Right ventricle myocardium inferior (tissue), 1 donor: ENCODE results near the gene TMEM175. TPM values are rescaled to one million over a fixed set of nuclear protein-coding genes. Genes with fewer than 3 reads are reported as not detected.

Experiments used
- ATAC-seq: fragments of 200-7000 bp; cut with Tn5 transposase; one replicate; pipeline ENCODE4 v1.9.1; 2020; ENCODE audit warnings: mild to moderate bottlenecking, moderate library complexity
- DNase-seq: peaks from one replicate; pipeline ENCODE4 v3.0.0; 2021; ENCODE audit errors: missing footprints
- intact Hi-C: fragments of 100-400 bp; cut with DNase I; formaldehyde crosslinking; loops from one replicate; pipeline ENCODE4 v1.11.0; 2022
- total RNA-seq: library from RNA; stranded (reverse); fragmentation: NEBNext Ultra II Directional; extraction: Animal tissue kit (Norgen Biotek cat#: 25700); gene quantifications from one replicate; pipeline ENCODE4 v1.2.1, GENCODE V29; 2021
- donor health status: DM: no; HTN: yes; CAD: no; lungs with severe emphysema.

TMEM175 gene
- total RNA-seq, 1 donor from 2014 or later, result 17.4 TPM

DNA sequence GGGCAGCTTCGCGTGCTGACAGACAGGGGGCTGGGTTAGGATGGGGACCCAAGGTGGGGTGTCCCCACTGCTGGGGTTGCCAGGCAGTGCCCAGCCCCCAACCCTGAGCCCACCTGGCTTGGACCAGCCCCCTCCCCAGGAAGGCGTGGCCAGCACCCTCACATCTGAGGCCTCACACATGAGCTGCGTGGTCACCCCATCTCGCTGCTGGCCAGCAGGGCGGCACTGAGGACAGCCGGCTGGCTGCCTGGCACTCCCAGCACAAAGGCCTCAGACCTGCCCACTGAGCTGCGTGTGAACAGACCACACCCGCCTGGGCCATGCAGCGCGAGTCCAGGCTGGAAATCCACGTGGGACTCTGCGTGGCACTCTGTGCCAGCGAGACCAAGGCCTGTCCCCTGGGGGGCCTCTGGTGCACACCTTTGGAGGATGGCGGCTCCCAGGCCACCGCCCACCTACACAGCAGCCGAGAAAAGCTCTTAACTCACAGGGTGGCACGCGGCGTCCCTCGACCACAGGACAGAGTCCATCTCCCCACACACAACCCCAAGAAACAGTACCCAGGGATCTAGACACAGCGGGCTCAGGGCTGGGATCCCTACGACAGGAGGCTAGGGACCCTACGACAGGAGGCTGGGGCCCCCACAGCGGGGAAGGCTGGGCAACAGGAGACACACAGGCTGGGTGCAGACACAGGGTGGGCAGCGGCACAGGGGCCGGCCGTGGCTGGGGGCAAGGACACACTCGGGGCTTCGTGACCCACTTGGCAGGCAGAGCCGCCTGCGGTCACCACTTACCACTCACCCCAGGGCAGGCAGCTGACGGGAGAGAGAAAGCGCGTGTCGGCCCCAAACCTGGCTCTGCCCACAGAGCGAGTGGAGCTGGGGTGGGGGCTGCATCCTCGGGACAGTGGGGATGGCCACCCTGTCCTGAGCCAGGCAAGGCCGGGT lies 31.3 kb downstream of the TMEM175 start:
- no peak for DNase-seq
- intact Hi-C loops, result no loop called here
- no peak for ATAC-seq

DNA sequence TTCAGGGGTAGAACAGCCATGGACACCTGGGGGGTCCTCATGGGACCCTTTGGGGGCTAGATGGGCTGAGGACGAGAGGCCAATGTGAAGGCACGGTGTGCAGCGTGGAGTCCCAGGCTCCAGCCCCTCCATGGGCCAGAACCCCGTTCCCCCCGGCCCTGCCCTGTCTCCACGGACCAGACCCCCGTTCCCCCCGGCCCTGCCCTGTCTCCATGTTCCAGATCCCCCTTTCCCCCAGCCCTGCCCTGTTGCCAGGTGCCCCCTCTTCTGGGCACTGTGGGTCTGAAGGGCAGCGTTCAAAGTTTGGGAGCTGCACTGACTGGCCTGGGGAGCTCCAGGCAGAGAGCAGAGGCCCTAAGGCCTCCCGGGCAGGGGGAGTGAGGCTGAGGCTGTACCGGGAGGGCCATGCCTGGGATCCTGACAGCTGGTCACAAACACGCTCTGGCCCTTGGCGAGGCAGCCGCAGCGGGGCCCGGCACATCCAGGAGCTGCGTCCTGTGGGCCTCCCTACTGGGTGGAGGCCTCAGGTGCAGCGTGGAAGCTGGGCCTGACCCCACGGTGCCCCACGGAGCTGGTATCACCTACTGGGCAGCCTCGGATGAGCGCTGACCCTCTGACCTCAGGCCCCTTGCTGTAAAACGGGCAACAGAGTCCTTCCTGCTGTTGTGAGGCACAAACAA lies 32.2 kb downstream of the TMEM175 start:
- DNase-seq (no peak), ATAC-seq (no peak)
- intact Hi-C loops, result no loop called here

DNA sequence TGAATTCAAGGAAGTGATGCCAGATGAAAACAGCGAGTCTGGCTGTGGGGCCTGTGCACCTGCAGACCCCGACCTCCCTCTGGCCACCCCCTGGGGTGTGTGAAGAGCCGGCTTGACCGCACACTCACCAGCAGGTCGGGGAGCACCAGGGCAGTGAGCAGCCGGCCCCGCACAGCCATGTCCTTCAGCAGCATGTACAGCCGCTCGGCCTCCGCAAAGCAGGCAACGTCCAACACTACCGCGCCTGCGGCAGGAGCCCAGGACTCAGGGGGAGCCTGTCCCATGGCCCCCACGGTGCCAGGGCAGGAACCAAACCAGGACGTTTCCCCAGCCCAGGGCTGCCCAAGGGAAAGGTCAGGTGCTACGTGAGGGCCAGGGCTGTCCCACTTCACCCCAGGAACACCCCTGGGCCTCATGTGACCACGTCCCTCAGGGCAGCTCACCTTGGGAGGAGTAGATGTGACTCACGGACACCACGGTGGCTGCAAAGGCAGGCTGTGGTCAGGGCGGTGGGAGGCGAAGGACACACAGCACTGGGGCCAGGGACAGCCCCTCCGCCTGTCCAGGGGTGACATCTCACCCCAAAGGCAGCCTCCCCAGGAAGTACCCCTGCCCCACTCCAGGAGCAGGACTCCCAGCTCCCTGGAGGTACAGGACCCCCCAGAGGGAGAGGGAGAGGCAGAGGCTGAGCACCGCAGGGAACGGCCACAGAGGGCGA lies 32.9 kb downstream of the TMEM175 start:
- DNase-seq (no peak), ATAC-seq (no peak)
- intact Hi-C loops, result no loop called here

DNA sequence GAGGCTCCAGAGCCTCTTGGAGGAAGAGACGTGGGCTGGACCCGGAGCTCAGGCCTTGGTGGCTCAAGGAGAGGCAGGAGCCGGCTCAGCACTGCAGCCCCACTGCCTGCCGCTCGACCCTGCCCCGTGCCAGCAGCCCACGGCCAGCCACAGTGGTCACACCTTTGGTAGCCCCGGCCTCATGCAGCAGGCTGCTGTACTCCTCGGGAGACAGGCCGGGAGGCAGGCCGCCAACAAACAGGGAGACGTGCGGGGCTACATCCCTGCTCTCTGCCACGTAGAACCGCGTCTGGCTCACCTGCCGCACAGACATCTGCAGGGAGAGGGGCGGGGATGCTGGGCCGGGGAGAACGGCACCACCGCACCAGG lies 33.5 kb downstream of the TMEM175 start:
- intact Hi-C loops, result no loop called here
- ATAC-seq, result no peak

DNA sequence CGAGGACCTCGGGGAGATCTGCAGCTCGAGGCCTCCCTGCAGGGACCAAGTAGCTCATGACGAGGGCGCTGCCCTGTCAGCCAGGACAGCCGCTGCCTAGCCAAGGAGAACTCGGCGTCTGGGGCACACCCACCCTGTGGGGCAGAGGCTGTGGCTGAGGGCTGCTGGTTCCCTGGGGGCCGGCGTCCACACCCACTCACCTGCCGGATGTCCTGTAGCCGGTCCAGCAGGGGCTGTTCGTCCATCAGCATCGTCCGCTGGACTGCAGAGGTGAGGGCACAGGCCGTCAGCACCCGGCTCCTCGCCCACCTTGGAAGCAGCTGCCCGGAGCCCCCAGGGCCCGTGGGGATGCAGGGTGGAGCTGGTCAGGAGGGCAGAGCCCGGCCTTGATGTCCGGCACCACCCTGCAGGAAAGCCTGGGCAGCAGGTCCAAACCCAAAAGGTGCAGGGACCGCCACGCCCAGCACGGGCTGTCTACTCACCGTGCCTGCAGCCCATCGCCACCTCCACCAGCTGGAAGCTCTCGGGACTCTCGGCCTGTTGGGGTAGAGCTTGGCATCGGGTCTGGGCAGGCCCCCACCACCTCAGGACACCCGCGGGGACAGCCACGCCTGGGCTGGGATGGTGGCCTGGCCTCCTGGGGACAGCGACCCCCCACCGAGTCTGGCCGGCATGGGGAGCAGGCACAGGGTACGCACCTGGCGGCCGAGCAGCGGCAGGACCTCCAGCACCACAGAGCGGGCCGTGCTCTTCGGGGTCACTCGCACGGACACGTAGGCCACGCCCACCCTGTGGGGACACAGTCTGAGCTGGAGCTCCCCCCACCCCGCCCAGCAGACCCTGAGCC lies 34.2 kb downstream of the TMEM175 start:
- intact Hi-C loops, result no loop called here
- peak; percentile 44 for DNase-seq

More for the DNA sequence above, 33.5 kb downstream of the TMEM175 start:
- DNase-seq, result no peak

DNA sequence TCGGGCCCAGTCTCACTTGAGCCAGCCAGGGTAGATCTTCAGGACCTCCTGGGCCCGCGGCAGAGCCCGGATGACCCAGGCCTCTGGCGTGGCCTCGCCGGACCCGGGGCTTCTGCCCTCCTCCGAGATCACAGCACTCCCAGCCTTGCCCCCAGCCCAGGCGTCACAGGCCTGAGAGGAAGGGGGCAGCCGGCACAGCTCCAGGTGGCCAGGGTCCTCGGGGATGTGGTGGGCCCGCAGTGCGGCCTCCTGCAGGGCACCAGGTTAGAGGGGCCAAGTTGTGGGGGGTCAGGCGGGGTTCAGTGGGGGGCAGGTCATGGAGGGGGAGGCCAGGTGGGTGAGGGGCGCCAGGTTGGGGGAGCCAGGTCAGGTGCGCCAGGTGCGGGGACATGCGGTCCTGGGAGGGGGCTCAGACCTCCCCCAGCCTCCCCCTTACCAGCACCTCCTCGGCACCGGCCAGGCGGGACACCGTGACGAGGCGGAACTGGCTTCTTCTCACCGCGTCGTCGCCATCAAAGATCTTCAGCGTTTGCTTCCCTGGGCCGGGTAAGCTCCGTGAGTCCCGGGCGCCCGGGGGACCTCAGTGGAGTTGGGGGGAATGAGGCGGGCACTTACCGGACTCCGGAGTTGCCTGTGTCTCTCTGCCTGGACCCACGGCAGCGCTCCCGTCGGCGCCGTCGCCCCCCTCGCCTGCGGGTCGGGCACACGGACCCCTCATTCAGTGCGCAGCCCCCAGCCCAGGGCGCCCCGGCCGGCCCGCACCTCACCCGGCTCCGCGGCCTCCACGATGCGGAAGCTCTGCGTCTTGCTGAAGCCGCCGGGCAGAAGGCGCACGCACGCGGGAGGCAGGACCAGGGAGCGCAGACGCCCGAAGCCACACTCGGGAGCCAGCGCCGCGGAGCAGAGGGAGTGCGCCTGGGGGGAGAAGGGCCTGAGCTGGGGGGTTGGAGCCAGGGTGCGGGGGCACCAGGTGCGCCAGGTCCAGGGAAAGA lies 35.1 kb downstream of the TMEM175 start:
- ATAC-seq, result no peak
- intact Hi-C loops, result no loop called here
- peak; percentile 55 for DNase-seq

More for the DNA sequence above, 34.2 kb downstream of the TMEM175 start:
- ATAC-seq, result no peak

DNA sequence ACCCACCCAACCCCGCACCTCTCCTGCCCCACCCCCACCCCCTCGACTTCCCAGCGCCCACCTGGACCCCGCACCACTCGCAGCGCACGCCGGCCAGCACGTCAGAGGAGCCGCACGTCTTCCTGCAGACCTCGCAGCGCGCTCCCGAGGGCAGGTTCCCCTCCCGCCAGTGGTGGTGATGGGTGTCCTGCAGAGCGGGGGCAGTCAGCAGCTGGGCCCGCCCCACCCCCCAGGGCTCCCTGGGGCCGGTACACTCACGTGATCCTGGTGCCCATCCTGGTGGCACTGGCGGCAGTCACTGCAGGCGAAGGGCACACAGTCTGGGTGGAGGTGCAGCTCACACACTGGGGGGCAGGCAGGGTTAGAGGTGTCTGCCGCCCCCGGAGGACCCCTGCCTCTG lies 36.0 kb downstream of the TMEM175 start:
- ATAC-seq, result no peak
- intact Hi-C loops, result no loop called here
- DNase-seq, result peak; percentile 56

DNA sequence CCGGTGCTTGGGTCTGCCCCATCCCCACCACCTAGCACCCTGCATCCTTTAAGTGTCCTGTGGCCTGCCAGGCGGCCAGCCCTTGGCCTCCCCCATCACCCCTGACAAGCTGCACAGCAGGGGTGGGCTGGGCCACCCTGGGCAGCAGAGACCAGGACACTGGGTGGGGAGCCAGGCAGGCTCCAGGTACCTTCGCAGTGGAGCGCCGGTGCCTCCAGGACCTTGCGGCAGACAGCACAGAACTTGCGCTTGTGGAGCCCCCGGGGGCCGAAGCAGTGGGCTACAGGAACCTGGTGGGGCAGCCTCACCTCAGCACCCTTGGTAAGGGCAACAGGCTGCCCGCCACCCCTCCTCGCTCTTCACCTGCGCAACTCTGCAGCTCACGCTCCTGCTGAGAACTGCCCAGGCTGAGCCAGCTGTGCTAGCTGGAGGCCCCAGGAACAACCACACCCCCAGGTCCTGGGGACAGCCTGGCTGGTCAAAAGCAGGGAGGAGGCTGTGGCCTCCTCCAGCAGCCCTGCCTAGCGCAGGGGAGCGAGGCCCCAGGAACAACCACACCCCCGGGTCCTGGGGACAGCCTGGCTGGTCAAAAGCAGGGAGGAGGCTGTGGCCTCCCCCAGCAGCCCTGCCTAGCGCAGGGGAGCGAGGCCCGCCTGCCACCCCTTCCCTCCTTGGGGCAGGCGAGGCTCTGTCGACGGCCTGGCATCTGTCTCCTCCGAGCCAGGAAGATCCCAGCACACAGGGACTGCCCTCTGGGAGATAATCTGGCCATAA lies 36.5 kb downstream of the TMEM175 start:
- intact Hi-C loops, result no loop called here
- DNase-seq, result peak; percentile 52
- ATAC-seq, result no peak

DNA sequence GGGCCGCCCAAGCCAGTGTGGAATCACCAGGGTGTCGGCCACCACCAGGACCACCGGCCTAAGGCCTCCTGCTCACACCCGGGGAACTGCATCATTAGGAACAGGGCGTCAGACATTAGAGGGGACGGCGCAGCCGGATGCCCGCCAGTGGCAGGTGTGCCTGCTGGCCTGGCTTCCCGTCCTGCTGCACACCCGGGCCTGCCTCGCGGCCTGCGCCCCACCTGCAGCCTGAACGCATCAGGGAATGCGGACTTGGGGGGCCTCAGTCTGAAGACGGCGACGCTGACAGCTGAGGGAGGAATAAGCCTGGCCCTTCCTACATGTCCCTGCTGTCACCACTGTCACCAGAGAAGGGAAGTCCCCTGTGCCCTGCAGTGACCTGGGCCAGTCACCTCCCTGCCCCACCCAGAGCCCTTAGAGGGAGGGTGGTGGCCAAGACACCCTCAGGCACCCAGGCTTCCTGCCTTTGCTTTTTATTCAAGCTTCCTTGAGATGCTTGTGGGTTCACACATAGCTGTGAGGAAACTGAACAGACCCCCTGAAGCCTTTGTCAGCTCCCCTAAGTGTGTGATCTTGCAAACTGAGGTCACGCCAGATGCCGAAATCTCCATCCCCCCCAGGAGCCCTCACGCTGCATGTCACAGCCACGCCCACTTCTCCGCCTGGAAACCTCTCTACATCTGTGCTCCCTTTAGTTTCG lies 37.9 kb downstream of the TMEM175 start:
- DNase-seq (peak; percentile 59), ATAC-seq (no peak)
- intact Hi-C loops, result no loop called here

DNA sequence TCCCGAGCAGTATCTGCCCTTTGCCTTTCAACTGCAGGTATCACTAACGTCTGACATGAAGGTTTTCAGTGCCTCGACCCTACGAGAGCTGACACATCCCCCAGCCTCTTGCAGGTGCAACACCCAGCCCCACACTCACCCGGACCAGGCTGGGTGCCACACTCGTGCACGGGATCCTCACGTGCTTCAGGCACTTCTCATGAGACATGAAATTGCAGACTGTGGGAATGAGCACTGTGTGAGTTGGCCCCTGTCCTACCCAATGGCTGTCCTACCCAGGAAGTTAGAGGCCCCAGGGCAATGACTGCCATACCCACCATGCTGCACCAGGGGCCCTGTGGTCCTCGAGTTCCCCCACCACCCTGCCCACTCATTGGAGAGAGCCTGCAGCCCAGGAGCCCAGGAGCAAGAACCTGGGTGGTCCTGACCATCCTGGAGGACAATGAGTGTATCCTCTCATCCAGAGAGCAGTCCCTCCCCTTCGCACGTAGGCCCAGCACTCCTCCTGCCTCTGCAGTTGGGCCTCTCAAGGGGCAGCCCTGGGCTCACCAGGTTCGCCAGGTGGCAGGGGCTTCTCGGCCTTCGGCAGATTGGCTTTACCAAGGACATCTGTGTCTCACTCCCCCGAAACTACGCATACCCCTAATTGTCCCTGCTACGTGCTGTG lies 38.7 kb downstream of the TMEM175 start:
- ATAC-seq (no peak), DNase-seq (peak; percentile 2)
- intact Hi-C loops, result no loop called here

DNA sequence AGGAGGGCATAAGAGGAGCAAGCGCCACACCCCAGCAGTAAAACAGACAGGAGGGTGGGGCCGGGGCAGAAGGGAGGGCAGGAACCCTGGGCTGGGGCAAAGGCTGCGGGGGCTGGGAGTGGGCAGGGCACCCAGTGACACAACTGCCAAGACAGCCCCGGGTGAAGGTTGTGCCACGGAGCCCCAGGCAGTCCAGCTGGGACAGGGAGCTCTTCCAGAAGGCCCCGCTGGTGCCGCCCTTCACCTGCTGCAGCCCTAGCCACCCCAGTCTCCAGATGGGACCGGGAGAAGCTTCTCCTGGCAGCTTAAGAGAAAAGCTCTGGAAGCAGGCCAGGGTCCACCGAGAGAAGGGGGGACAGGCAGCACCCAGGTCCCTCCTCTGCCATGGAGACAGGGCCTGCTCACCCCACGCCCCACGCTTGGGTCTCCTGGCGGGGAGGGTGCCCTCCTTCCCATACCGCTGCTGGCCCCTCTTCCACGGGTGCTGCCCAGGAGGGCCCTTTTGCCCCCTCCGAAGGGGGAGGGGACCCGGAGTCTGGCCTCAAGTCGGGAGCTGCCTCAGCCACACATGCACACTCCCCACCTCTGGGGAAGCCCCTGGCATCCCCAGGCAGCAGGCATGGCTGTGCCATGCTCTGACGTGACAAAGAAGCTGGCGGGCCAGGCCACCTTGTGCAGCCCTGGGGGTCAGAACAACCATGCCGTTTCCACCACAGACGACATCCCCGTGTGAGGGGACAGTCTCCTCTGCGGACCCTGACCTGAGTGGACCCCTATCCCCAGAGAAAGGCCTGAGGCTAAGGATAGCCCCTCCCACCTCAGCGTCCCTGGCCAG lies 39.6 kb downstream of the TMEM175 start:
- ATAC-seq, result no peak
- peak; percentile 63 for DNase-seq
- intact Hi-C loops, result no loop called here

DNA sequence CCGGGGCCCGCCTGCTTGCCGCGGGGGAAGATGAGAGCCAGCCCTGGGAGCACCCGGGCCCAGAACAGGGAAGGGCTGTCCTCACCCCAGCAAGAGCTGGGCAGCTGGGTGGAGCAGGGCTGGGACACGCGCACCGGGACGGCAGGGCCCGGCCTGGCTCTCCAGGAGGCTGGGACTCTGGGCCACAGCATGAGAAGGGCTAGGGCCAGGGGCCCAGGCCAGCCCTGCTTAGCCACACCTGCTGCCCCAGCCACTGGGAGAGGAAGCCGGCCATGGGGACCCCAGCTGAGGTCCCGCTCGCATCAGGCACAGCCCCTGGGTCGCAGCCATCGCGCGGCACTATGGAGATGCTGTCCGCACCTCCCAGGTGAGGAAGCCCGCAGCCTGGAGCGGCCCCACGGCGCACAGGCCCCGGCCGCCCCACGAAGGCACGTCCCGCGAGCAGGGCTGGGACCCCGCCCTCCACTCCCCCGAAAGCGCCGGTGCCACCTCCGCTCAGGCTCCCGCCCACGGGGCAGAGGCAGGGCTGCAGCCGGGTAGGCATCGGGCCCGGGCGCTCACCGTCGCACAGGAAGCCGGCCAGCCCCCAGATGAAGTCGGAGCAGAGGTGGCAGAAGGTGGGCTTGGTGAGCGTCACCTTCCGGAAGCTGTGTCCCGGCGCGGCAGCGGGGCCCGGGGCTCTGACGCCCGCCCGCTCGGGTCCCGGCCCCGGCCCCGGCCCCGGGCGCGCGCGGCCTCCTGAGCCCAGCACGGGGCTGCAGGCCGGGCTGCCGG lies 40.6 kb downstream of the TMEM175 start:
- intact Hi-C loops, result no loop called here
- DNase-seq (peak; percentile 69), ATAC-seq (no peak)

DNA sequence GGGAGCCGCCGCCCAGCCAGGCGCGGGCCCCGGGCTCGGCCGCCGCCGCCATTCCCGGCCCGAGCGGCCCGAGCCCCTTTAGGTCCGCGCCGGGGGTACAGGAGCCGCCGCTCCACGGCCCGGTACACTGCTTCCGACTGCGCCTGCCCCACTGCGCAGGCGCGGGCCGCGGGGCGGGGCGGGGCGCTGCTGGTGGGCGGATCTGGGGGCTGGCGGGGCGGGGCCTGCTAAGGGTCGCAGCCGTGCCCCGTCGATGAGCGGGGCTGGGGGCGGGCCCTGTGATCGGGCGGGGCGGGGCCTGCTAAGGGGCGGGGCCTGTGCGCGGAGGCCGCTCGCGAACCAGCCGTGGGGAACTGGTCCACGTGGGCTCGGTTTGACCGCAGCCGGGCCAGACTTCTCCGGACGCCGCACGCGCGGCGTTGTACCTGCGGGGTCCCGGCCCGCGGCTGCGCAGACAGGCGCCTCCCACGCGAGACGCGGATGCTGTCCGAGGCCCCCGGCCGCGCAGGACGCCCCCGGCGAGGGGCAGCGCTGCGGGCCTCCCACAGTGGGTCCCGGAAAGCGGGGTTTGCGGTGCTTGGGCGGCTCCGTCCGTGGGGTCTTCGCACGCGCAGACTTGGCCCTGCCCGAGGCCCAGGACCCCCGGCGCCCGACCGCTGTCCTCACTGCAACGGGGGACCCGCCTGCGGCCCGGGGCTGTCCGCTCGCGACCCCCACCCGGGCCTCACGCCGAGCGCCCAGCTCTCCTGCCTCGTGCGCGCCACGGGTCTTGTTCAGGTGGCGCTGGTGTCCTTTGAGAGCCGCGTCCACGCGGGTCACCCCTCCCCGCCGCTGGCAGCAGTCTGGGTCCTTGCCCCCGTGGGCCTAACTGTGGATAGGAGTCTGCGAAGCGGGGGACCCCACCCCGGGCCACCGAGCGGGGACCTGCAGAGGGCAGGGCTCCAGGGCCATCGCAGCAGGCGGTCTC lies 41.5 kb downstream of the TMEM175 start, which contains the start of gene DGKQ:
DGKQ (minus strand) TSS at position 139 of the 967 bp plus-strand sequence; CDS start at position 52, 87 bp downstream.
- intact Hi-C loops, result no loop called here
- ATAC-seq, result peak; percentile 99
- DNase-seq, result peak; percentile 96
